A204.1 (cell line): ENCODE measurements around the gene ADAMTS9.
"Not testable (repeated sequence)": the region's sequence is repeated elsewhere in the genome, so short reads cannot be mapped to it uniquely, and the experiment has no call there.

ENCODE experiments used
- FAIRE-seq: peaks from 2 replicates; lab custom pipeline; 2012; peaks lifted over from hg19 to GRCh38; lab: Jason Lieb, UNC

The ADAMTS9 gene

GRCh38 chr3:64575211-64575844, 112.5 kb downstream of the ADAMTS9 start:
- no peak for FAIRE-seq

- FAIRE-seq: no peak
Observed at GRCh38 chr3:64574194-64574593, 113.6 kb downstream of the ADAMTS9 start.

DNA sequence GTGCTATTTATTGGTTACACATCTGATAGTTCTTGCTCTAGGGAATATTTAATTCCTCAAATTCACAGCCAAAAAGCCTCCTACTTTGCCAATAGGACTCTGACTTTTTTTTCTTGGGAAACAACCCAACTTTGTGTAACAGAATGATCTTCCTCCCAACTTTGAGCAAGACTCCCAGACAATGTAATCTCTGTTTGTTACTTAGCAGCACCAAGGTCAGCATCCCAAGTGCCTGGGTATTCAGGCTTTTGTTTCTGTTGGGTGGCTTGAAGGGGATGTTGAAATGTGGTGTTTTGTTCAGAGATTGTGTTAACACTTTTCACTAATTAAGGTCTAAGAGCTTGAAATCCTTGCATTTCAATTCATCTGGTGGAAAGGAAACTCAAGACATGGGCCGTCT, 115.8 kb downstream of the ADAMTS9 start:
- FAIRE-seq: no peak

DNA sequence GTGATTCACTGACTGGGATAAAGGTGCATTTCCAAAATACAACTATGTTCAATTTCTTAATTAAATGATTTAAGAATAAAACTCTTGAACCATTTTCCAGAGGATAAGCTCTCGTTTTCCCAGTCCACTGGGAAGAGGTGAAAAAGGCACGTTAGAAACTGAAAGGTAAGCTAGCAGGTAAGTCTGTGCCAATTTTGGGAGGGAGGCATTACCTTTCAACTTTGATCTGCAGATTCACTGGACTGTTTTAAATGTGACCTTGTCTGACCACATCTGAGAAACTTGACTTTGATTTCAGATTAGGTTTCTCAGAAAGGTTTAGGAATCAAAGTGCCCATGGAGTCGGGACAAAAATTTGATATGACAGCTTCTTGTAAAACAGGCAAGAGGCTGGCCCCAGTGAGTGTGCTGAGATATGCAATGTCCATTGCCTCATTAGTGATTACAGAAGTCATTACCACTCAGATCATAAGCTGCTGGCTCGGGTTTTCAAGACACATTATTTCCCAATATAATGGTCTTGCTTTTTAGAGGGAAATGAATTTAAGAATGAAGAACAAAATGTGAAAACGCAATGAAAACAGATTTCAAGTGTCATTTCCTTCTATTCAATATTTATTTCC, 118.8 kb downstream of the ADAMTS9 start:
- FAIRE-seq: no peak

- FAIRE-seq: no peak
Observed at GRCh38 chr3:64566859-64567258, 120.9 kb downstream of the ADAMTS9 start.

DNA sequence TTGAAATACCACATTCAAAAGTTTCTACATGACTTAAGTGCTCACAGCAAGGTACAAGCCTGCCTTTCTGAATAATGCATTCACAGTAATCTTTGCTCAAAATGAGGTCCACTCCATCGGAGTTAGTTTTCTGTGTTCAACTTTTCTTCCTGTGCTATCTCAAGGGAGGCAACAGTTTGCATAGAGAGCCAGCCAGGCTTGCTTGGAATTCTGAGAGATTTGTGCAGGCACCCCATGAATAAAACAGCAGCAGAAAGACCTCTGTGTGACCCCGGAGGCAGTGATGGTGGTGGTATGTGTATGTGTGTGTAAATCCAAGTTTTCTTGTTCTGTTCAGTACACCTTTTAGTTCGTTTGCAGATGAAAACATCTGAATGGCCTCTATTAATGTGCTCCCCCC, 124.0 kb downstream of the ADAMTS9 start:
- no peak for FAIRE-seq

GRCh38 chr3:64561868-64562267, 125.9 kb downstream of the ADAMTS9 start:
- no peak for FAIRE-seq

GRCh38 chr3:64561325-64561843, 126.4 kb downstream of the ADAMTS9 start:
- no peak for FAIRE-seq

DNA sequence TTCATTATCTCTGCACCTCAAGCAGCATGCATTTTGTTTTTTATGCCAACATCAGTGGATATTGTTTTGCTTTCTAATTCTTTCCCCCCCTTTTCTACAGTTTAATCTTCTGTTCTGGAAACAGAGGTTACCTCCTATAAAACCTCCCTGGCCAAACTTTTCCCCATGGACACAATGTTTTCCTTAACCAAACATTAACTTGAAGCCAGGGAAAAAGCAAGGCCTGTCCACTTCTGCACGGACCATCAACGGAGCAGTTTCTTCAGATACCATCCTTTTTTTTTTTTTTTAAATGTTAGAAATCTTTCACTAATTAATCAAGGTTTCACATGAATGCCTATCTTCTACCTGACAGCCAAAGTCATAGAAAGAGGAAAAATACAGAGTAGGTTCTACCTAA, 127.0 kb downstream of the ADAMTS9 start:
- no peak for FAIRE-seq

DNA sequence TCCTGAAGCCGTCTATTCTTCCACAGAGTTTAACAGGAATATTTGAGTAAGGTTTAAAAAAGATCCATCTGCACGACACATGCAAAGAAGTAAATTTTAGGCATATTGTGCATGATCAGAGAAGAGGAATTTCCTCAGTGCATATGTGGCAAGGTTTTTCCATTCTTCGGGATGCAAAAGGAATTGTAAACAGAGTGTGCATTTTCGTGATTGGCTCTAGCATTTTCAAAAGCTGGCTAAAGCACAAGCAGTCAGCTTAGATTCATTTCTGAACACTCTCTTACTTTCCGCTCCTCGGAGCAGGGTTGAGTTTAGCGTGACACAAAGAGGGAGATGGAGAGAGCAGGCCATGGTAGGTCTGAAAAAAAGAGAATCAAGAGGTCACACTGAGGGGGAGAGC, 128.2 kb downstream of the ADAMTS9 start:
- no peak for FAIRE-seq

GRCh38 chr3:64556046-64556445, 131.8 kb downstream of the ADAMTS9 start:
- no peak for FAIRE-seq

DNA sequence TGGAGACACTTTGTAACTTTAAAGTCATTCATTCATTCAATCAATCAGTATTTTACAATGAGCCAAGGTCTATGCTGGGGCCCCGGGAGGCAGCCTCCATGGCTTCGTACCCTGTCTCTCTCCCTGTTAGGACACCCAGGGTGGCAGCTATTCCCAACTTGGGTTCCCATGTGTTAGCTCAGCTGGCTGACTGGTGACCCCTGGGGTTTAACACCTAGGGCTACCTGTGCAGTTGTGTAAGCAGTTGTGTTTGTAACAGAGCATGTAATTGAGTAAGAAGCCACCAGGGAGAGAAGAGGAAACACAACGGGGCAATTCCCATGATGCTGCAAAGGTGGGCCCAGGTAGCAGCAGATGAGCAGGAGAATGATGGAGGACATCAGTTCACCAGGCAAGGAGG, 132.4 kb downstream of the ADAMTS9 start:
- FAIRE-seq: no peak

GRCh38 chr3:64554096-64554920, 133.5 kb downstream of the ADAMTS9 start:
- FAIRE-seq: no peak

- FAIRE-seq: no peak
Observed at GRCh38 chr3:64552966-64553365, 134.8 kb downstream of the ADAMTS9 start.

- FAIRE-seq: no peak
Observed at GRCh38 chr3:64552160-64552559, 135.6 kb downstream of the ADAMTS9 start.

GRCh38 chr3:64551697-64552096, 136.1 kb downstream of the ADAMTS9 start:
- FAIRE-seq: no peak

DNA sequence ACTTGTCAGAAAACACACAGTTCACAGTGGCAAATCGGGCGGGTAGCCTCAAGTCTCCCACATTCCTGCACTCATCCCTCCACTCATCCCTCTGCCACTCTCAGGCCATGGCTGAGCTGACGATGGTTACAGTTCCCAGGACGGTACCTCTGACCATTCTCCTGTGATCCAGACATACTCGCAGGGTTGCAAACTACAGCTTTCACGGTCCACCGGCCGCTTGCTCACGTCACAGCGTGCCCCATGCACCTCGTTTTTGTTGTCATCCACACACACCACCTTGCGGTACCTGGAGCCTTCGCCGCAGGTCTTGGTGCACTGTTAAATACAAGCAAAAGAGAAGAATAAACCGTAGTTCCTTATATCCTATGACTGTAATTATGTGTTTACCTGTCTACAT, 137.1 kb downstream of the ADAMTS9 start:
- no peak for FAIRE-seq

- FAIRE-seq: no peak
Observed at GRCh38 chr3:64549869-64550268, 137.9 kb downstream of the ADAMTS9 start.

GRCh38 chr3:64548200-64548889, 139.5 kb downstream of the ADAMTS9 start:
- no peak for FAIRE-seq

DNA sequence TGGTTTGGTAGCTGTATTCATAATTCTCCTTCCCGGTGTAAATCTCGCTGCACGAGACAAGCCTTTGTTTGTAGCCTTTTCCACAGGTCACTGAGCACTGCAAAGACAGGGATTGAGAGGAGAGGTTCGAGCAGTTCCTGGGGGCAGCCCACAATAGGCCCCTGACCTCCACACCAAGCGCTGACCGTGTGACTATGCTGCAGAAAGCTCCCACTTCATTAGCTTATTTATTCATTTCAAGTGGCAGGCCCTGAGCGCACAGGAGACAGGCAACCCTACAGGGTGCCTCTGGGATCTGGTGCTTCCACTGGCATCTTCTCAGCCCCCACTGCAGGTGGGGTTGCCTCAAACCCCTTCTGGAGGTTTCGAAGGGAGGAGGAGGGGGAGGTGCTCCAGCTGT, 140.9 kb downstream of the ADAMTS9 start:
- no peak for FAIRE-seq

DNA sequence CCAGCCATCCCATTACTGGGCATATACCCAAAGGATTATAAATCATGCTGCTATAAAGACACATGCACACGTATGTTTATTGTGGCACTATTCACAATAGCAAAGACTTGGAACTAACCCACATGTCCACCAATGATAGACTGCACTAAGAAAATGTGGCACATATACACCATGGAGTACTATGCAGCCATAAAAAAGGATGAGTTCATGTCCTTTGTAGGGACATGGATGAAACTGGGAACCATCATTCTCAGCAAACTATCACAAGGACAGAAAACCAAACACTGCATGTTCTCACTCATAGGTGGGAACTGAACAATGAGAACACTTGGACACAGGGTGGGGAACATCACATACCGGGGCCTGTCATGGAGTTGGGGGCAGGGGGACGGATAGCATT, 142.6 kb downstream of the ADAMTS9 start:
- FAIRE-seq: not testable (repeated sequence)

GRCh38 chr3:64541803-64542202, 146.0 kb downstream of the ADAMTS9 start:
- FAIRE-seq: no peak
